Measurements from ENCODE around the gene DYNLT3. TPM values are rescaled to one million over a fixed set of nuclear protein-coding genes. Genes with fewer than 3 reads are reported as not detected.

The DYNLT3 gene
- total and polyA plus RNA-seq, 2 of the 13 experiments (the other 11 are each of a cell fraction or from before 2014, with no cell fraction given), result 5.4 to 6.1 TPM

DNA sequence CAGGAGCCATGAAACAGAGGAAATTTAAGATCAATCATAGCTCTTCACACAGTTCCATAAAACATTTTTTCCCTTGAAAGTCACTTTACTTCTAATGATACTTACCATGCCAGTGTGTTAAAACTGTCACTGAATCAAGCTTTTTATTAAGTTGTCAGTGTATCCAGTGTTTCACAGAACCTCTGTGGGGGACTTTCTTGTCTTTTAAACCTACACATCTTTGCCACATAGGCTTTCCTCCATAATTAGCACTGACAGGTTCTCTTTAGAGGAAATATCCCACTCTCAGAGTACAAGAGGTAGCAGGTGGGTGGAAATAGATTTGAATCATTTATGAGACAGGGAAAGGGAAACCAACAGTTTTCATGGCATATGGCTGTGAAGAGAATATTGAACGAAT is 25.8 kb upstream of the DYNLT3 start (continued):
- TF ChIP-seq SUZ12 (IDR thresholded peaks at IDR 0.05; ENCODE audit: low read depth, low read length) (no peak), ZNF891 (CRISPR knock-in tag; IDR thresholded peaks at IDR 0.05) (no peak), HHEX (CRISPR knock-in tag; IDR thresholded peaks at IDR 0.05) (no peak)
- TF ChIP-seq, protein P1, sequence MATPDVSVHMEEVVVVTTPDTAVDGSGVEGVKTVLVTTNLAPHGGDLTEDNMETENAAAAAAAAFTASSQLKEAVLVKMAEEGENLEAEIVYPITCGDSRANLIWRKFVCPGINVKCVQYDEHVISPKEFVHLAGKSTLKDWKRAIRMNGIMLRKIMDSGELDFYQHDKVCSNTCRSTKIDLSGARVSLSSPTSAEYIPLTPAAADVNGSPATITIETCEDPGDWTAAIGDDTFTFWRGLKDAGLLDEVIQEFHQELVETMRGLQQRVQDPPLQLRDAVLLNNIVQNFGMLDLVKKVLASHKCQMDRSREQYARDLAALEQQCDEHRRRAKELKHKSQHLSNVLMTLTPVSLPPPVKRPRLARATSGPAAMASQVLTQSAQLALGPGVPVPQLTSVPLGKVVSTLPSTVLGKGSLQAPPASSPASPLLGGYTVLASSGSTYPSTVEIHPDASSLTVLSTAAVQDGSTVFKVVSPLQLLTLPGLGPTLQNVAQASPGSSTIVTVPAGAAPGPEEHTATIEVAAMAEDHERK (CRISPR knock-in tag; IDR thresholded peaks at IDR 0.05; ENCODE audit: low read depth), result no peak
- TF ChIP-seq, protein P2, sequence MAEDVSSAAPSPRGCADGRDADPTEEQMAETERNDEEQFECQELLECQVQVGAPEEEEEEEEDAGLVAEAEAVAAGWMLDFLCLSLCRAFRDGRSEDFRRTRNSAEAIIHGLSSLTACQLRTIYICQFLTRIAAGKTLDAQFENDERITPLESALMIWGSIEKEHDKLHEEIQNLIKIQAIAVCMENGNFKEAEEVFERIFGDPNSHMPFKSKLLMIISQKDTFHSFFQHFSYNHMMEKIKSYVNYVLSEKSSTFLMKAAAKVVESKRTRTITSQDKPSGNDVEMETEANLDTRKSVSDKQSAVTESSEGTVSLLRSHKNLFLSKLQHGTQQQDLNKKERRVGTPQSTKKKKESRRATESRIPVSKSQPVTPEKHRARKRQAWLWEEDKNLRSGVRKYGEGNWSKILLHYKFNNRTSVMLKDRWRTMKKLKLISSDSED (CRISPR knock-in tag; IDR thresholded peaks at IDR 0.05), result no peak

DNA sequence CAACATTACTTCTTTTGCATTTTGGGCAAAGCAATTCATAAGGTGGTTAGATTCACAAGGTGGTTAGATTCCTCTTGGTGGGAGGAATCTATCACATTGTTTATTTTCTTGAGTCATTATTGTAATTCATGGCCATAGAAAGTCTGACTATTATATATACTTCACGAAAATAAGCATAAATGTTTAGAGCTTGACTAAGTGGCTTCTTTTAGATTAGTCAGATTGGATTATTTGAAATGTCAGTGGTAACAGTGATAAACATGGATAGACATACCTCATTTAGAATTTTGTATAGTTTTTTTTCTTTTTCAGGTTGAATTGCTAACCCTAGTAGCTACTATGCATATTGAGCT is 24.9 kb upstream of the DYNLT3 start:
- BruUV-seq (replicated peaks), result no TSS peak
- FAIRE-seq (no peak), DNase-seq (ENCODE audit: low spot score) (no peak), ATAC-seq (no peak)
- H3K4me1 ChIP-seq (ENCODE audit: insufficient read depth, low read length), result no peaks in the 10 kb centered on the region
- intact Hi-C loops (cut with micrococcal nuclease; ENCODE audit: unreplicated experiment), result no loop called here
- H3K27ac ChIP-seq (ENCODE audit: extremely low read length, insufficient read depth, low read length), result no peak overlapping the region
- no peak overlapping the region for H2AFZ ChIP-seq (ENCODE audit: low read length)
- in situ Hi-C loops (cut with HindIII; ENCODE audit: extremely low pct_ligation_motif_present, low pct_unique_long_range_greater_than_20kb), result no loop called here
- TF ChIP-seq ZNF232 (CRISPR knock-in tag; IDR thresholded peaks at IDR 0.05; ENCODE audit: borderline replicate concordance), result no peak
- TF ChIP-seq ADNP (CRISPR knock-in tag; IDR thresholded peaks at IDR 0.05), result no peak
- no peaks in the 10 kb centered on the region for H3K27me3 ChIP-seq (ENCODE audit: control insufficient read depth in 1 of 2, insufficient read depth in 2 of 2, low read length in 2 of 2)
- 0% methylated on average over 1 of the region's 1 CpG for WGBS (ENCODE audit: low lambda C conversion rate)
- POLR2A ChIA-PET, result no interaction called here
- no peaks in the 10 kb centered on the region for H3K9me3 ChIP-seq (ENCODE audit: low read length)
- no peaks in the 10 kb centered on the region for H3K79me2 ChIP-seq (ENCODE audit: insufficient read depth, low read length)
- H3K36me3 ChIP-seq (replicated peaks in 1 of 2; ENCODE audit: control insufficient read depth in 1 of 2, insufficient read depth in 2 of 2, low read length in 2 of 2), result no peaks in the 10 kb centered on the region
- H4K20me1 ChIP-seq (ENCODE audit: insufficient read depth, low read length), result no peaks in the 10 kb centered on the region
- H3K4me3 ChIP-seq (replicated peaks in 1 of 3; ENCODE audit: insufficient read depth in 1 of 3, low read depth in 2 of 3, low read length in 3 of 3), result no peak overlapping the region
- H3K9ac ChIP-seq (ENCODE audit: insufficient read depth, low read depth, low read length), result no peak overlapping the region
- no peak overlapping the region for H3K4me2 ChIP-seq (ENCODE audit: low read depth, low read length)
- CTCF ChIA-PET (ENCODE audit: low intra/inter-chr PET ratio, low total read pairs), result no interaction called here

Measured in HepG2 (cell line).